HepG2 (cell line): ENCODE results near the gene GSS. TPM values are rescaled to one million over a fixed set of nuclear protein-coding genes. Genes with fewer than 3 reads are reported as not detected.

Source experiments
- ARID2 ChIP-seq: sonication (generic); formaldehyde crosslinking; IDR thresholded peaks from 2 replicates; pipeline ENCODE4 v1.8.1; 2022; ENCODE audit warnings: mild to moderate bottlenecking, missing genetic modification reagents, borderline replicate concordance
- ATF7 ChIP-seq, 2 experiments: fragments of 450-650 bp in 1 of 2; sonication (generic) in 1 of 2; formaldehyde crosslinking in 1 of 2; IDR thresholded peaks; 2 replicates each; pipeline versions ENCODE4 v1.4.0 to v1.6.1; 2016 to 2020; ENCODE audit warnings: antibody characterized with exemption in 1 of 2, mild to moderate bottlenecking in 1 of 2, missing genetic modification reagents in 1 of 2
- HDAC6 ChIP-seq: fragments of 200-600 bp; sonication (generic); IDR thresholded peaks from 2 replicates; pipeline ENCODE4 v1.7.0; 2017; ENCODE audit warnings: mild to moderate bottlenecking, antibody characterized with exemption, low read length, low read depth
- HNRNPLL ChIP-seq: fragments of 200-400 bp; formaldehyde crosslinking; IDR thresholded peaks from 2 replicates; pipeline ENCODE4 v1.6.1; 2017; ENCODE audit warnings: mild to moderate bottlenecking, low read depth, low read length; ENCODE audit not compliant: poor library complexity, severe bottlenecking
- MBNL3 ChIP-seq: fragments of 250-450 bp; sonication (Bioruptor Pico); conservative IDR thresholded peaks from 2 replicates; pipeline ENCODE4 v1.8.0; 2022; ENCODE audit warnings: mild to moderate bottlenecking, inconsistent platforms
- MTERF4 ChIP-seq: sonication (generic); formaldehyde crosslinking; IDR thresholded peaks from 2 replicates; pipeline ENCODE4 v1.8.0; 2023; ENCODE audit warnings: mild to moderate bottlenecking, missing genetic modification reagents
- NFYC ChIP-seq: IDR thresholded peaks from 2 replicates; pipeline ENCODE4 v1.6.1; 2016; ENCODE audit warnings: missing genetic modification reagents, missing compliant biosample characterization
- NR2F6 ChIP-seq, 2 experiments: IDR thresholded peaks; 2 replicates each; pipeline ENCODE4 v1.6.1; 2016; ENCODE audit warnings: antibody characterized with exemption in 1 of 2, mild to moderate bottlenecking in 1 of 2
- POLR2G ChIP-seq: fragments of 200-400 bp; formaldehyde crosslinking; IDR thresholded peaks from 2 replicates; pipeline ENCODE4 v1.6.1; 2018; ENCODE audit warnings: mild to moderate bottlenecking, low read depth, low read length, moderate library complexity
- SIN3A ChIP-seq: IDR thresholded peaks from 2 replicates; pipeline ENCODE4 v1.6.1; 2011; ENCODE audit warnings: low read depth, mild to moderate bottlenecking, control low read depth, low read length, borderline replicate concordance
- SOX5 ChIP-seq: IDR thresholded peaks from 2 replicates; pipeline ENCODE4 v1.6.1; 2016; ENCODE audit warnings: borderline replicate concordance
- ZNF432 ChIP-seq: sonication (generic); formaldehyde crosslinking; IDR thresholded peaks from 2 replicates; pipeline ENCODE4 v1.5.0; 2020; ENCODE audit warnings: missing genetic modification reagents, mild to moderate bottlenecking, borderline replicate concordance
- ZNF574 ChIP-seq: sonication (generic); formaldehyde crosslinking; IDR thresholded peaks from 2 replicates; pipeline ENCODE4 v1.4.0; 2020; ENCODE audit warnings: missing genetic modification reagents
- ZNF605 ChIP-seq: sonication (generic); formaldehyde crosslinking; IDR thresholded peaks from 2 replicates; pipeline ENCODE4 v1.8.0; 2022; ENCODE audit warnings: mild to moderate bottlenecking, missing genetic modification reagents
- ZNF619 ChIP-seq: sonication (generic); formaldehyde crosslinking; IDR thresholded peaks from 2 replicates; pipeline ENCODE4 v1.4.0; 2020; ENCODE audit warnings: mild to moderate bottlenecking, missing genetic modification reagents
- ZNF780A ChIP-seq: sonication (generic); formaldehyde crosslinking; IDR thresholded peaks from 2 replicates; pipeline ENCODE4 v1.8.0; 2022; ENCODE audit warnings: mild to moderate bottlenecking, missing genetic modification reagents, moderate library complexity
- polyA plus RNA-seq, 8 experiments: library from polyadenylated mRNA; depleted of rRNA in 3 of 8; stranded (reverse) in 7 of 8; unstranded in 1 of 8; fragments of >200 nt; fragmentation: Illumina TruSeq in 4 of 8; extraction: Trizol in 4 of 8; gene quantifications; 2 replicates each; pipeline versions ENCODE4 v1.2.1 to v1.2.3, GENCODE V29; 2011 to 2016; ENCODE audit warnings: low read depth in 4 of 8, missing spikeins in 1 of 8, mixed read lengths in 1 of 8; ENCODE audit not compliant: insufficient read depth in 1 of 8
- total RNA-seq, 5 experiments: library from RNA; depleted of rRNA; stranded (reverse); fragments of >200 nt; fragmentation: Illumina TruSeq; extraction: Trizol; gene quantifications; 2 replicates each; pipeline ENCODE4 v1.2.3, GENCODE V29; 2016; ENCODE audit warnings: low read depth in 1 of 5
- TF ChIP-seq, protein P1 (sequence below): sonication (generic); formaldehyde crosslinking; IDR thresholded peaks from 2 replicates; pipeline ENCODE4 v1.5.0; 2020; ENCODE audit warnings: missing genetic modification reagents, mild to moderate bottlenecking, borderline replicate concordance

Gene GSS
- total and polyA plus RNA-seq, 2 of the 13 experiments (the other 11 are each of a cell fraction or from before 2014, with no cell fraction given) = 80.1 to 102 TPM

DNA sequence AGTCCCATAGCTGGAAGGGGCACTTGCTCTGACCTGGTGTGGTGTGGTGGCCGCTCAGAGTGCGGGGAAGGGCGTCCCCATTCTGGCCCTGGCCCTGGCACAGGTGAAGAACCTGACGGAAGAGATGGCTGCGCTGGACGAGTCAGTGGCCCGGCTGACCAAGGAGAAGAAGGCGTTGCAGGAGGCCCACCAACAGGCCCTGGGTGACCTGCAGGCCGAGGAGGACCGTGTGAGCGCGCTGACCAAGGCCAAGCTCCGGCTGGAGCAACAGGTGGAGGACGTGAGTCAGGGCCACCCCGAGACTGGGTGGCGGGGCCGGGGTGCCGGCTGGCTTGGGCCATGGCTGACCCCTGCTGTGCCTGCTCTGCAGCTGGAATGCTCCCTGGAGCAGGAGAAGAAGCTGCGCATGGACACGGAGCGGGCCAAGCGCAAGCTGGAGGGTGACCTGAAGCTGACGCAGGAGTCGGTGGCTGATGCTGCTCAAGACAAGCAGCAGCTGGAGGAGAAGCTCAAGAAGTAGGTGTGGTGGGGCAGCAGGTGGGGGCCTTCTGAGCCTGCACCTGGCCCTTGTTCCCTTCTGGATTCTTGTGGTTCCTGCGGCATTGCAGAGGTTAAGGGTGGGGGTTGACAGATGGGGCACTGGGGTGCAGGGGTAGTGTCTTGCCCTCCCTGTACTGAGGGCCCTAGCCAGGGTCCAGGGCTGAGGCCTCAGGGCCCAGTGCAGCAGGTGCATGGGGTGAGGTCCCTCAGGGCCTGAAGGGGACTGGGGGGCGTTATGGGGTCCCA, 40.8 kb upstream of the GSS start (continued):
- TF ChIP-seq, protein P1, sequence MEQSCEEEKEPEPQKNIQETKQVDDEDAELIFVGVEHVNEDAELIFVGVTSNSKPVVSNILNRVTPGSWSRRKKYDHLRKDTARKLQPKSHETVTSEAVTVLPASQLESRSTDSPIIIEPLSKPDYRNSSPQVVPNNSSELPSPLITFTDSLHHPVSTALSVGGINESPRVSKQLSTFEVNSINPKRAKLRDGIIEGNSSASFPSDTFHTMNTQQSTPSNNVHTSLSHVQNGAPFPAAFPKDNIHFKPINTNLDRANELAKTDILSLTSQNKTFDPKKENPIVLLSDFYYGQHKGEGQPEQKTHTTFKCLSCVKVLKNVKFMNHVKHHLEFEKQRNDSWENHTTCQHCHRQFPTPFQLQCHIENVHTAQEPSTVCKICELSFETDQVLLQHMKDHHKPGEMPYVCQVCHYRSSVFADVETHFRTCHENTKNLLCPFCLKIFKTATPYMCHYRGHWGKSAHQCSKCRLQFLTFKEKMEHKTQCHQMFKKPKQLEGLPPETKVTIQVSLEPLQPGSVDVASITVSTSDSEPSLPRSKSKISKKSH (CRISPR knock-in tag) = 0 out of 2 replicates have a peak, but pooled peaks have one; percentile 24
- no peak for TF ChIP-seq MBNL3 (CRISPR knock-in tag)
- TF ChIP-seq ZNF432 (CRISPR knock-in tag) = no peak
- no peak for TF ChIP-seq SOX5
- no peak for TF ChIP-seq ATF7 (IDR thresholded peaks at IDR 0.05)
- no peak for TF ChIP-seq ATF7 (CRISPR knock-in tag; IDR thresholded peaks at IDR 0.05)
- TF ChIP-seq NR2F6 (IDR thresholded peaks at IDR 0.05) = no peak
- no peak for TF ChIP-seq NR2F6 (CRISPR knock-in tag; IDR thresholded peaks at IDR 0.05)
- TF ChIP-seq ZNF574 = no peak
- TF ChIP-seq ZNF780A (CRISPR knock-in tag) = no peak
- TF ChIP-seq MTERF4 (CRISPR knock-in tag) = no peak
- TF ChIP-seq ZNF619 (CRISPR knock-in tag) = 0 out of 2 replicates have a peak, but pooled peaks have one; percentile 2
- 0 out of 2 replicates have a peak, but pooled peaks have one; percentile 0 for TF ChIP-seq POLR2G
- no peak for TF ChIP-seq SIN3A
- no peak for TF ChIP-seq ZNF605 (CRISPR knock-in tag)
- no peak for TF ChIP-seq ARID2 (CRISPR knock-in tag)
- TF ChIP-seq NFYC (CRISPR knock-in tag) = no peak
- TF ChIP-seq HDAC6 = no peak
- TF ChIP-seq HNRNPLL = peak; percentile 25
